ENCODE data around the gene CXCL12.

Gene CXCL12

DNA sequence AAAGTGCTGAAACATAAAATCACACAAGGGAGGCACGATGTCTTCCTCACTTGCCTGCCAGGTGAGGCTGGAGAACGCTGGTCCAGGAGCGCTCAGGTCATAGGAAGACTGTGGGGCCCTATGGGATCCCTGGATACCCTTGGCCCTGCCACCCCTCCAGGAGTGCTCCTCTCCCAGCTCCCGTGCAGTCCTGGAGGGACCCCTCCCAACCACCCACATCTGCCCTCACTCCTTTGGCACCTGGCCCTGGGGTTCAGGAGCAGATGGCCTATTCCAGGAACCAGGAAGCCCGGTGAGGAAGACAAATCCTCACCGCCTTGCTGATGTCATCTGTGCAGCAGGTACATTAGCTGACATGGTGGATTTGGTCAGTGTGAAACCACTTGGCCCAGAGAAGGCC lies 3.7 kb upstream of the CXCL12 start:
- H3K4me3 ChIP-seq, result no peak overlapping the region
- H3K27ac ChIP-seq, result no peak overlapping the region

DNA sequence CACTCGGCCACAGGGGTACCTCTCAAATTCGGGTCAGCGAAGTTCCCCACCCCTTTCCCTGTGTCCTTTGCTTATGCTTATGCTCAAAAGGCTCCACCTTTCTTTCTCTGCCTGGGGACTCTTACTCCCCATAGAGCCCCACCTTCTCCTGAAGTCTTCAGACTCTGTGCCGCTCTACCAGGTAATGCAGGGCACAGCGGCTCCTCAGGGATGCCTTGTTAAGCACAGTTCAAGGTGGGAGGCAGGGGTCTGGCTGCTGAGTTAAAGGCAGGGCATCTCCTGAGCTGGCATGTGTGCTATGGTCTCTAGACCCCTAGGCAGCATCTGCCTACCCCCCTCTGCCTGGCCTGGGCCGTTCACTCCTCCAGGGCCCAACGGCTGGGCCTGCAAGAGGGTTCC lies 3.0 kb upstream of the CXCL12 start:
- H3K4me3 ChIP-seq, result no peak overlapping the region
- H3K27ac ChIP-seq, result no peak overlapping the region

DNA sequence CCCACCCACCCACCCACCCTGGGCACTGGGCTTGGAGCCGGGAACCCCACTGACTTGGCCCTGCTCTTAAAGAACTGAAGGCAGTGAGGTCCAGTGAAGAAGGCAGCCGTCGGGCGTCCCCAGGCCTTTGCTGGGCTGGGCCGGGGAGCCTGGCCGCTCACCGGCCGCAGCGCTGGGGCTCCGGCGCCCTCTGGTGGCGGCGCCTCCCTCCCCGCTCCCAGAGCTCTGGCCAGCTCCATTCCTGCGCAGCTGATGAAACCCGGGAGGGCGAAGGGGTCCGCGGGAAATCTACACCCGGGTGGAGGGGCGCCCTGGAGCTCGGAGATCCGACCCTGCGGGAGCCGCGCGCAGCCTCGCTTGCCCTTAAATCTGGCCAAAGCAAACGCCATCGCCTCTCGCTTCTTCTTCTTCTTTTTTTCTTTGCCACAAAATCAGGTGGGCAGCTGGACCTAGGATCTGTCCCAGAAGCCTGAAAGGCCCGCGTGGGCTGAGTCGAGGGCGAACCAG lies 1.7 kb upstream of the CXCL12 start:
- Histone ChIP-seq H3K4me3 (no peak overlapping the region), H3K27ac (peak overlapping the region in 1 of 21 experiments; percentile 11)

DNA sequence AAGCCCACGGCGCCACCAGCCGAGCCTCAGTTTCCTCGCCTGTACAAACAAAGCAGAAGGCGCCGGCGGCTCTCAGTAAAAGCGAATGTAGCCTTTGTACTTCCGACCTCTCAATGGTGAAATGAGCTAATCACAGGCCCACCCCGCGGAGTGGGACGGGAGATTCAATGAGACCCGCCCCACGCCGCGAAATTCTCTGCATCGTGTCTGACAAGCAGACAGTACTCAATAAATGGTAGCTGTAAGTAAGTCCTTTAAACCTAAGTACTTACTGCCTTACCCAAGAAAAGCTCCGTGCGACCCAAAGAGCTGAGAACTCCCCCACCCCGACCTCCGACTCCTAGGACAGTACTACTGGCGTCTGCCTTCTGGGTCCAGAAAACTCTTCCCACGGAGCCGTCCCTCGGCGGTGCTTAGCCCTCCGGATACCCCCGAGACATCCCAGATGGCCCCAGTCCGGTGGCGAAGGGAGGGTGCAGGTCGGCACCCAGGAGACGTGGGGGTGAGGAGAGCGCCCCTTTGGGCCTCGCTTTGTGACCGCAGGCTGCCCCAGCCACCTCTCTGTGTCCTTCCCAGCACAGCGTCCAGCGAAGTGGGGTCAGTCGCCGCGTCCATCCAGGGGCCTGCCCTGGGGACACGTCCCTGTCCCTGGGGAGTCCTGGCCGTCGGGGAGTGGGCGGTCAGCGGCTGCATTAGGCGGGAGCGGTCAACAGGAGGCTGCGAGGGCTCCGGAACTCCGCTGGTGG lies 972 bp upstream of the CXCL12 start:
- H3K27ac ChIP-seq, result peak overlapping the region in 13 of 21 experiments; percentile 2 to 78 (median 65)

DNA sequence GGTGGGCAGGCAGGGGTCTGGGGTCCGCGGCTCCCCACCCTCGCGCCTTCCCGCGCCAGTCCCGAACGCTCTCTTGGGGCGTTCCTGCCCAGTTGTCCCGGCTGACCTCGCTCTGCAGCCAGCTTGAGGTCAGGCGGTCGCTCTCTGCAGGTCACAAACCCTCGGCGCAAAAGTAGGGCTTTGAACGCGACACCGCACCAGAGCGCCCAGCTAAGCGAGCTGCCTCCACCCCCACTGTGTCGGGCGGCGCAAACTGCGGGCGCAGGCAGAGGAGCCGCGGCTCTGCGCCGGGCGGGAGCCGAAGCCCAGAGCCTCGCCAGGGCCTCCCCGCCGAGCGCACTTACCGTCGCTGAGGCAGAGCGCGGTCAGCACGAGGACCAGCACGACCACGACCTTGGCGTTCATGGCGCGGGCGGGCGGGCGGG lies 284 bp downstream of the CXCL12 start:
- Histone ChIP-seq H3K4me3 (peak overlapping the region; percentile 40 to 64 (median 49)), H3K27ac (peak overlapping the region in 20 of 21 experiments; percentile 2 to 82 (median 66))

More for the DNA sequence above, 972 bp upstream of the CXCL12 start:
- peak overlapping the region; percentile 40 to 64 (median 49) for H3K4me3 ChIP-seq

DNA sequence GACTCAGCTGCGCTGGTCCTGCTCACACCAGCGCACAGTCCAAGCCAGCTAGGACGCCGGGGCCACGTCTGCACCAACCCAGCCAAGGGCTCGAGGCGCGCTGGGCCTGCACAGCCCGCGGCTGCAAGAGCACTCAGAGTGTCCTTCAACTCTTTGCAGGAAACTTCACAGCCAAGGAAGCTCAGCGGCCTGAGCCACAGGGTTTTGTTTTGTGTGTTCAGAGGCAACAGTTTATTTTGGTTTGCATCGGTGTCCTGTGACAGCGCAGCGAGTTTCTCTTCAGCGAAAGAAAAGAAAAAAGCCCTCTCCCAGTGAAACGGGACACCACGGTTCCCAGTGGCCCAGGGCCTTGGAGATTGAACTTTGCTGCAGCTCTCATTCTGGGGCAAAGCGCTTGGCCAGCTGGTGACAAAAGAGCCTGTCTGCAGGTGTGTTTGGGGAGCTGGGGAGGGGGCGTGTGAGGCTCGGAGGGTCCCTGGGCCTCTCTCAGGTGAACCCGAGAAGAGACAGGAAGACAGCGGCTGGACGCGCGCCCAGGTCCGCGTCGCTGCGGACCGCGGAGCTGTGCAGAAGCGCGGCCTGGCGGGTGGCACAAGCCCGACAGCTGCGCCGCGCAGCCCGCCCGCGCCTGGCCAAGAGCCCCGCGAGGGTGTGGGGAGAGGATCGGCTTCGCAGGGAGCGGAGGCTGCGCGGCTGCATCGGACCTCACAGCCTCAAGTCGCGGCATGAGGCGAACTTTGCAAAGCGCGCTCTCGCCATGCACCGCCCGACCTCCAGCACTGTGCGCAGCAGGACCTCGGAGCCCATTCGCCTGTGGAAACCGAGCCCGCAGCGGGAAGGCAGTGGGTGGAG lies 922 bp downstream of the CXCL12 start:
- peak overlapping the region in 20 of 21 experiments; percentile 2 to 82 (median 66) for H3K27ac ChIP-seq

DNA sequence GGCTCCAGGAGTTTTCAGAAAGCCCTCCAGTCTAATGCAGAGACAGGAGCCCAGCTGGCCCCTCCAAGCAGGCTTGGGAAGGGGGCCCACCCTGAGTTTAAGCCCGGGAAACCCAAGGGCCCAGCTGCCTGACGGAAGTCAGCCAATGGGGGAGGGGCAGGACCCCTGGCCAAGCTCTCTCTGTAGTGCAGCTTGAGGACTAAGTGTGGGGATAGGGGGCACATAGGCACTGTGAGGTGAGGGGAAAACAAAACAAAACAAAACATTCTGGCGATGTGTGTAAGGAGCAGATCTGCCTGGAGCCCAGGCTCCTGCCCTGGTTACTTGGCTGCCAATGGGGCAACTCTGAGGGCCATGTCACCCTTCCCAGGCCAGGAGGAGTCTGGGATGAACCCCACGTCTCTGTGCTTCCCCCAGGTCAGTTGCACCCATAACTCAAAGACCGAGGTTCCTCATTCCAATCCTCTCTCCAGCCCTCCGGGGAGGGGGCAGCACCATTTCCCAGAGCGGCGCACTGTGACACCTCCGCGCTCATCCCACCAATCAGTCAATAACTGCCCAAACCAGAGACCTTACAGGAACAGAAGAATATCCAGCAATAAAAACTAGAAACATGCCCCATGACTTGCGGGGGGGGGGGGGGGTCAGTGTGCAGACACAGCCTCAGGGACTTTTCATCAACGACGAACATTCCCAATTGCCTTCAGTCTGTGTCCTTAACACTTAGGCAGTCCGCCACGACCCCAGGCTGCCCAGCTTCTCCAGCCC lies 1.7 kb downstream of the CXCL12 start:
- peak overlapping the region in 15 of 21 experiments; percentile 2 to 82 (median 62) for H3K27ac ChIP-seq
- peak overlapping the region; percentile 40 to 64 (median 49) for H3K4me3 ChIP-seq

More for the DNA sequence above, 922 bp downstream of the CXCL12 start:
- H3K4me3 ChIP-seq, result peak overlapping the region; percentile 40 to 64 (median 49)

DNA sequence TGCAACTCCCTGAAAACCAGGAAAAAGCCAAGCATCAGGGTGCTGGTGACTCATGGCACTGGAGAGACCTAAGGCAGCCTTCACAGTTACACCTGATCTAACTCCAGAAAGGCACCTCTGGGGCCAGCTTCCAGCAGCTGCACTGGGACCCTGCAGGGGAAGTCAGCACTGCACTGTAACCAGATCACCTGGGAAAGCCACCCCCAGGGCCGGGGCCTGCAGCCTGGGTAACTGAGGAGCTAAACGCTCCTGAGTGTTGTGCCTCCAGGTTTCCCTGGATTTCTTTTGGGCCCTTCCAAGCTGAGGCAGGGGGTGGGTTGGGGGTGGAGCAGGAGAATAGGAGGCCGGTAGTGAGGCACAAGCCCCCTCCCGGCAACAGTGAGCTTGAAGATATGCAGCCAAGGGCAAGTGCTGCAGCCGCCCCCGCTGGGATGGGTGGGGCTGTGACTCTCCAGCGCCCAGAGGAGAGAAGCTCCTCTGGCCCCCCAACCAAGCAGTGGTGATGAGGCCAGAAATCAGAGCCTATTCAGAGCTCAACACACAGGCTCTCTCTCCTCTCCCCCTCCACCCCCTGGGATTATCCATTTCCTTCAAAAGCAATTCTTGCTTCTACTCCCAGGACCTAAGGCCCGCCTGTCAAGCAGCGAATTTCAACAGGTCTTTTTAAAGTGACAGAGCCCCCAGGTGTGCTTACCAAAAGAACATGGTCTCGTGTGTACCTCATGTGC lies 2.6 kb downstream of the CXCL12 start:
- peak overlapping the region in 10 of 21 experiments; percentile 12 to 78 (median 56) for H3K27ac ChIP-seq
- peak overlapping the region; percentile 40 to 64 (median 49) for H3K4me3 ChIP-seq

DNA sequence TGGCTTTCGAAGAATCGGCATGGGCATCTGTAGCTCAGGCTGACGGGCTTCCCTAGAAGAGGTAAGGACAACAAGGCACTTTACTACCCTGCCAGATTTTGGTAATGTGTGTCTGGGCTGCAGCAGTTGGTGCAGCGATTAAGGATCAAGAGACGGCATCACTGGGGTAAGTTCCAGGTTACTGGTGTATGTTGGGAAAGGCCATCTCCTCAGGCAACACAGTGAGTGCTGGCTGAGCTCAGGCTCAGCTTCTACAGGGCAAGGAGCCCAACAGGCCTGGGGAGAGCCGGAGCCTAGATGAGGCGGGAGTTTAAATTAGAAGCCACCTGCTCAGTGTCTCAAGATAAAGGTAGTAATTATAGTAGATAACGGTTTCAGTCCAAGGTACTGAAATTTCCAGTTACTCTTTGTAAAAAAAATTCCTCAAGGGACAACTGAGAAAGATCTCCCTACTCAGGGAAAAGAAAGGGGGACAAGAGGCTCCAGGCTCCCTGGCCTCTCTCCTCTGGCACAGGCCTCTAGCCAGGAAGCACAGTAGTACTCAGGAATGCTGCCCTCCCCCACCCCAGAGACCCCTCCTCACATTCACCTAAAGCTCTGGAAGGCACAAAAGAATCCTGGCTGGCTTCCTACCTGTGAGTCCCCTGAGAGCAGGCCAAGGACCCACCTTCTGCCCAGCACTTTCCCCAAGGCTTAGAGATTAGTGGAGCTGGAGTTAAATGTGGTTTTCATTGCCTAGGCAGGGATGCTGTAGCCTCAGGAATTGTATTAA lies 3.9 kb downstream of the CXCL12 start:
- H3K4me3 ChIP-seq, result peak overlapping the region in 1 of 7 experiments; percentile 64
- H3K27ac ChIP-seq, result peak overlapping the region in 1 of 21 experiments; percentile 59

DNA sequence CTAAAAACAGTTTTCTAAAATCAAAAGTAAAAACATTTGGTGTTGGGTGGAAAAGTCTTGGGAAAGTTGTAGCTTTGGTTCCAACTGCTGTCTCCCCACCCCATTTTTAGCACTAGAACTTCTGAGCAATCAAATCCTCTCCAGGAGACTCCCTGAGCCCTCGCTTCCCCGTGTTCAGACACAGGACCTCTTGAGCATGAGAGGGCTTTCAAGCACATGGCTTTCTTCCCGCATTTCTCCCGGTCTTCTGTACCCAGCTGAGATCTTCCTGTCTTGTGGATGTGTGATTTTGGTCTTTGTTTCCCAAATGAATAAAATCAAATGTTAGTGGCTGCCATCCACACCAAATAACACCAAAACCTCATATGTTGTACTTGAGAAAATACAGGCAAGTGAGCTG lies 5.0 kb downstream of the CXCL12 start:
- no peak overlapping the region for H3K4me3 ChIP-seq
- H3K27ac ChIP-seq, result no peak overlapping the region

DNA sequence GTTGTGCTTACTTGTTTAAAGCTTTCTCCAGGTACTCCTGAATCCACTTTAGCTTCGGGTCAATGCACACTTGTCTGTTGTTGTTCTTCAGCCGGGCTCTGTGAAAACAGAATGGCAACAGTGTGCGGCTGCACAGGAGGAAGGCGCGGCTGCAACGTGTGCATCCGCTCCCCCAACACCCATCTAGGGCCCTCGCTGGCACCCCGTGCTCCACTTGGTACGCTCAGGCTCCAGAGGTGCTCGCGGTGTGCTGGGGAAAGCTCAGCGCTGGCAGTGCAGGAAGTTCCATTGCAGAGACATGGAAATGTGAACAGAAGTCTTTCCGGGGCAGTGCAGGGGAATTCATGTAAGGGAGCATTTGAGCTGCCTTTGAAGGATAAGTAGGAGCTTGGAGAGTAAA lies 6.3 kb downstream of the CXCL12 start:
- Histone ChIP-seq H3K27ac (no peak overlapping the region), H3K4me3 (no peak overlapping the region)

DNA sequence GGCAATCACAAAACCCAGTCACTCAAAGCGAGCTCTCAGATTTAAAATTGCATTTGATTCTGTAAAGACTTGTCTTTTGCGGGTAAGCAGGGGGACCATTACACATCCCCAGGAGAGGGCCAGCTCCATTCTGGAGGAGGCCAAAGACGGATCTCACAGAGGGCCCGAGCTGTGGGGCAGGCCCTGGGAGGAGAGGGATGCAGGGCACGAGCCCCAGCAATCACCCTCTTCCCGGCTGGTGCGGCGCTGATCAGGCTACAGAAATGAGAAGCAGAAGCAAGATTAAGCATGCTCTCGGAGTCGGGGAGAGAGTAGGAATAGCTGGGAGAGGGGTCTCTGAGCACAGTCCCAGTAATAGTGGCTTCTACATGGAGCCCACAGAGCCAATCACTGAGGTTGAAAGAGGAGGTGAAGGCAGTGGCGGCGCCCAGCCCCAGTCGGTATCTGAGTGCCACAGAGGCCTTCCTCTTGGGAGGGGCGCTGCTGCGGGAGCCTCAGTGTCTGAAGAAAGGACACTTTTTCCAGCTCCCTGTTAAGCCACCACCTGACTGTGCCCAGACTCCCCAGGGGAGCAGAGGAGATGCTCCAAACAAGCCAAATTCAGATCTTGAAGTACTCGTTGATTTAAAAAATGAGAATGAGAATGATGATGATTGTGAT lies 7.1 kb downstream of the CXCL12 start:
- Histone ChIP-seq H3K27ac (no peak overlapping the region), H3K4me3 (no peak overlapping the region)

DNA sequence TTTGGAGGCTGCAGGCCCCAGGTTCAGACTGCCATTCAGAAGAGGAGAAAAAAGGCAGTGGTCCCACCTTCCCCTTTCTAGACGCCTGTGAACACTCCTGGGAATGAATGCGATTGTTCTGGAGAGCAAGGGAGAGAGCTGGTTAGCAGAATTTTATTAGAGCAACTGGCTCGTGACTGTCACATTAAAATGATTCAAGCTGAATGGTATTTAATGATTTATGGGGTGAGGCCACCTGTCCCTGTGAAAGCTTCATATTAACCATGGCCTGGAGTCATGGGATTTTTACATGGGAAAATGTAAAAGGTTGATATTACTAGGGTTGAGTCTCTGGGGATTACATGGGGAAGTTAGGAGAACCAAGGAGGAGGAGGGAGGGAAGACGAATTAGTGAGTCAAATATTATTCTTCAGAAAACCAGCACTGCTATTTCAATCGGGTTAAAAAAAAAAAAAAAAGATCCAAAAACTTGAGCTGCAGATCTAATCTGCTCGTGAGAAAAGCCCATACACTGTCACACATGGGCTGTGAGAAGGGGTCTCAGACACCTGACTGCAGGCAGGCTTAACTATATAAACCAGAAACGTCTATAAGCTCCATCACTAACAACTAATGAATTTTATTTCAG lies 8.3 kb downstream of the CXCL12 start:
- H3K4me3 ChIP-seq, result no peak overlapping the region
- H3K27ac ChIP-seq, result no peak overlapping the region

DNA sequence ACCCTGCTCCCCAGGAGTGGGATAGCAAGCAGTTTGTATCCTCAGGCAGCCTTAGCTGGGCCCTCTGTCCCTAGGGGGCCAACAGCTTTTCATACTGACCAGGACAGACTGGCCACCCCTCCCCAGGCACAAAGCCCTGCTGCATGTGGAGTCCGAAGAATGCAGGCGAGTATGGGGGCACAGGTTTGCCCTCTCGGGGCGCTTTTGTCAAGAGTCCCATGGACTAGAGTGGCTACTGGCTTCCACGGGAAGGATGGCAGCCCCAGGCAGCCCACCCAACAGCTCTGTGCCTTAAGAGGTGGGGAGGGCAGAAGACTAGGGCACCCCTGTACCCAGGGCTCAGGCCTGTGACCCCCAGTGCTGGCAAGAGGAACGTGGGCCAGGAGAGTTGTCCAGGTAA lies 10.7 kb downstream of the CXCL12 start:
- Histone ChIP-seq H3K27ac (no peak overlapping the region), H3K4me3 (no peak overlapping the region)

DNA sequence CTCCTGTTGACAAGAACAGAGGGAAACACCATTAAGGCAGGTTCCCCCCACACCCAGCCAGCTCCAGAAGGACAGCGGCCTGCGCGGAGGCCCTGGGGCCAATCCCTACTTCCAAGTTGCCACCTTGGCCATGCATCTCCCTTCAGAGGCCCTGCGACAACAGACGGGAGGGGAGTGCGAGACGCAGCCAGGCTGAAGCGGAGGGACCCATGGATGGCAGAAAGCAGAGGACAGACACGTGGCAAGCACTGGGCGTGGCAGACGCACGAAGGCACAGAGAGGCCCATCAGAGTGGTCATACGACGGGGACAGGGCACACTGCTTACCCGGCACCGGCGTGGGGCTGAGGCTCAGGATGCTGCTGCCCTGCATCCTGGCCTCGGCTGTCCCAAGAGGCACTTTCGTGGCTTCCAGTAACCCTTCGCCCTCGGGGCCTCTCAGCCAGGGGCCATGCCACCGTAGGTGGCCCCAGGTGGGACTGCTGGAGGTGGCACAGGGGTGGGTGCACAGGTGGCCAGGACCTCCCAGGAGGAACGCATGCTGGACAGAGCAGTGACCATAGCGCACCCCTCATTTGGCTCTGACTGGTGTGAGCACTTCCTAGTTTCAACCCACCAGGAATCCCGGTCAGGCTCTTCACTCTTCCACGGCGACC lies 11.4 kb downstream of the CXCL12 start:
- Histone ChIP-seq H3K27ac (no peak overlapping the region), H3K4me3 (no peak overlapping the region)

DNA sequence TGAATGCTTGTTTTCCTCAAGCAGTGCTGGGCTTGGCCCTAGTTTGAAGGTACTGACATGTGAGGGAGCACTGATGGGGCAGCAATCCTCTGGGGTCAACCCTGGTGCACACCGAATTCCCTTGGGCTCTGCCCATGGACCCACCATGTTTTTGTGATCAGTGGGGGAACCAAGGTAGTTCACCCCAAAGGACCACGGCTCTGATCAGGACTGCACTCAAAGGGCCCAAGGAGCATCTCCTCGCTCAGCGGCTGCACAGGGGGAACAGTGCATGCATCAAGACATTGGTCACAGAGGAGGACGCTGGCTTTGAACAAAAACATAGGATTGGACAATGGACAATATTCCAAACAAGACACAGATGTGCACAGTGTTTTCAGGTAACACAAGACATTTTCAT lies 12.7 kb downstream of the CXCL12 start:
- Histone ChIP-seq H3K4me3 (no peak overlapping the region), H3K27ac (peak overlapping the region in 1 of 21 experiments; percentile 17)

DNA sequence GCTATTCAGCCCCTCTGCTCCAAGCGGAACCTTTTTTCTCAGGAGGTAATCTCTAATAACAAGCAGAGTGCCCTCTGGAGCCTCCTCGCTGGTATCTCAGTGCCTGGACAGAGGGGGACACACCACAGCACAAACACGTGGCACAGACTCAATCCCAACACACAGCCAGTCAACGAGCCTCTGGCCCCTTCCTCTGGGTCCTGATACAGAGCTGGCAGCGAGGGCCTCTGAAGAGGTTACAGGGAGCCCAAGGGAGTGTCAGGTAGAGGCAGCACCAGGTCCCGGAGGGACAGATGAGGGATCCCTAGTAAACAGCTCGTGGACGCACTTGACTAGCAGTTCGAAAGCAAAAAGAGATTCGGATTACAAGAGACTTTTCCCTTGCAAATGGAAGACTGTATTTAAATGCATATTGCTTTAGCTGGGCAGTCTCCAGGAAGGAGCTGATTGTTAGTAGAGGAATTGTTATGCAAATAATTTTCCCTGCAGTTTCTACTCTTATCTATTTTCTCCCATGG lies 14.1 kb downstream of the CXCL12 start:
- Histone ChIP-seq H3K27ac (peak overlapping the region in 1 of 21 experiments; percentile 21), H3K4me3 (no peak overlapping the region)

All from skin epidermis (tissue), 12 donors.